Bronchial epithelial cell (primary cell): ENCODE results near the gene ASIC5. TPM values are rescaled to one million over a fixed set of nuclear protein-coding genes. Genes with fewer than 3 reads are reported as not detected.

Experiments
- DNase-seq: peaks from one replicate; pipeline ENCODE4 v3.0.0-alpha.2; 2010; ENCODE audit warnings: low read depth
- FAIRE-seq: peaks from 2 replicates; lab custom pipeline; 2011; peaks lifted over from hg19 to GRCh38; lab: Jason Lieb, UNC
- H3K27me3 ChIP-seq: 2 replicates; pipeline ENCODE4 v1.5.1; 2011; ENCODE audit warnings: low read length; ENCODE audit not compliant: control insufficient read depth, insufficient read depth
- H3K36me3 ChIP-seq: 2 replicates; pipeline ENCODE4 v1.5.1; 2011; ENCODE audit warnings: low read length; ENCODE audit not compliant: control insufficient read depth, insufficient read depth
- H3K4me3 ChIP-seq: 2 replicates; pipeline ENCODE4 v1.5.1; 2011; ENCODE audit warnings: mild to moderate bottlenecking, low read depth, low read length, control low read depth
- CTCF ChIP-seq: IDR thresholded peaks from 2 replicates; pipeline ENCODE4 v1.5.1; 2011; ENCODE audit warnings: mild to moderate bottlenecking, moderate library complexity, low read length, control low read depth, inconsistent platforms; ENCODE audit not compliant: insufficient read depth, severe bottlenecking
- total RNA-seq: library from RNA; depleted of rRNA; stranded (reverse); fragments of >200 nt; gene quantifications from 2 replicates; pipeline ENCODE4 v1.2.1, GENCODE V29; 2014

Gene ASIC5
- total RNA-seq, 1 donor from 2014 or later, result not detected

GRCh38 chr4:155820887-155821518 lies 45.1 kb downstream of the ASIC5 start:
- Histone ChIP-seq H3K4me3 (no peak overlapping the region), H3K27me3 (peaks cover 2% of the 10 kb centered on the region), H3K36me3 (no peaks in the 10 kb centered on the region)
- TF ChIP-seq CTCF, result no peak
- DNase-seq (no peak), FAIRE-seq (no peak)

- TF ChIP-seq CTCF, result no peak
- Histone ChIP-seq H3K27me3 (peaks cover 2% of the 10 kb centered on the region), H3K36me3 (no peaks in the 10 kb centered on the region), H3K4me3 (no peak overlapping the region)
- peak; percentile 44 for DNase-seq
- no peak for FAIRE-seq
These were observed 47.0 kb downstream of the ASIC5 start for GRCh38 chr4:155819066-155819465.

GRCh38 chr4:155818639-155819038 lies 47.4 kb downstream of the ASIC5 start:
- FAIRE-seq, result no peak

GRCh38 chr4:155811083-155811482 lies 55.0 kb downstream of the ASIC5 start:
- Histone ChIP-seq H3K36me3 (no peaks in the 10 kb centered on the region), H3K4me3 (no peak overlapping the region), H3K27me3 (no peaks in the 10 kb centered on the region)
- no peak for TF ChIP-seq CTCF
- DNase-seq (no peak), FAIRE-seq (no peak)

More at GRCh38 chr4:155818639-155819038, 47.4 kb downstream of the ASIC5 start:
- TF ChIP-seq CTCF, result no peak
- H3K36me3 ChIP-seq, result no peaks in the 10 kb centered on the region
- H3K4me3 ChIP-seq, result no peak overlapping the region
- DNase-seq, result peak; percentile 42
- peaks cover 2% of the 10 kb centered on the region for H3K27me3 ChIP-seq

- peak; percentile 40 for TF ChIP-seq CTCF
These were observed 56.2 kb downstream of the ASIC5 start for GRCh38 chr4:155809835-155810234.

GRCh38 chr4:155807021-155807420 lies 59.1 kb downstream of the ASIC5 start:
- H3K27me3 ChIP-seq, result no peaks in the 10 kb centered on the region
- no peak overlapping the region for H3K4me3 ChIP-seq
- DNase-seq (no peak), FAIRE-seq (no peak)
- no peaks in the 10 kb centered on the region for H3K36me3 ChIP-seq
- TF ChIP-seq CTCF, result no peak

More at GRCh38 chr4:155809835-155810234, 56.2 kb downstream of the ASIC5 start:
- H3K4me3 ChIP-seq, result no peak overlapping the region
- H3K27me3 ChIP-seq, result no peaks in the 10 kb centered on the region
- DNase-seq (peak; percentile 76), FAIRE-seq (no peak)
- H3K36me3 ChIP-seq, result no peaks in the 10 kb centered on the region
